Esophagus squamous epithelium (tissue), 4 donors: ENCODE results near the gene CORO1C.

ENCODE experiments used
- CTCF ChIP-seq, 6 experiments: fragments of 450-650 bp in 4 of 6; fragments of 200-600 bp in 2 of 6; sonication (generic) in 2 of 6; IDR thresholded peaks; one replicate each; pipeline ENCODE4 v1.5.1; 2016 to 2019; ENCODE audit warnings: antibody characterized with exemption in 6 of 6, mild to moderate bottlenecking in 4 of 6, moderate library complexity in 4 of 6
- POLR2A ChIP-seq, 4 donors: fragments of 450-650 bp; IDR thresholded peaks; one replicate each; pipeline ENCODE4 v1.6.1; 2017; ENCODE audit warnings: antibody characterized with exemption in 4 of 4, mild to moderate bottlenecking in 4 of 4, moderate library complexity in 3 of 4

DNA sequence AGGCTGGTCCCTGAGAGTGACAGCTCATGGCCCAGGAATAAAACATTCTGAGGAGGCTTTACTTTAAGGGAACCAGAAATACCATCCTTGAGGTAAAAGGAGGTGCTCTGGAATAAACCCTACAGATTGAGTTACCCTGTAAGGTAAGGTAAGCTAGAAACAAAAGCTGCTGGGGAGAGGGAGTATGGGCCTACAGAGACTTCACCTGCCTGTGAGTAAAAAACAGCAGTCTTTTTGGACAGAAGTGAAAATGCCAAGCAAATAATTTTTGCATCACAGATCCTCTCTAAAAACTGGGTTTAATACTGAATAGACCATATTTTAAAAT lies 41.2 kb downstream of the CORO1C start:
- TF ChIP-seq CTCF (IDR thresholded peaks at IDR 0.05) = no peak
- TF ChIP-seq POLR2A (IDR thresholded peaks at IDR 0.05) = peak in 1 of 4 donors; percentile 17
